AG09309 (cell line): ENCODE data around the gene TRMT112.

Source experiments
- DNase-seq: peaks from one replicate; pipeline ENCODE4 v3.0.0-alpha.2; 2010; ENCODE audit warnings: low read depth
- H3K4me3 ChIP-seq: 2 replicates; pipeline ENCODE4 v1.5.1; 2011; ENCODE audit warnings: mild to moderate bottlenecking, low read depth, low read length, moderate library complexity; ENCODE audit not compliant: control insufficient read depth
- TF ChIP-seq, protein P1 (sequence below): IDR thresholded peaks from 2 replicates; pipeline ENCODE4 v1.5.1; 2011; ENCODE audit warnings: mild to moderate bottlenecking, low read depth, low read length, inconsistent platforms; ENCODE audit not compliant: insufficient read depth, control insufficient read depth; ENCODE audit errors: missing control alignments

TRMT112 gene

DNA sequence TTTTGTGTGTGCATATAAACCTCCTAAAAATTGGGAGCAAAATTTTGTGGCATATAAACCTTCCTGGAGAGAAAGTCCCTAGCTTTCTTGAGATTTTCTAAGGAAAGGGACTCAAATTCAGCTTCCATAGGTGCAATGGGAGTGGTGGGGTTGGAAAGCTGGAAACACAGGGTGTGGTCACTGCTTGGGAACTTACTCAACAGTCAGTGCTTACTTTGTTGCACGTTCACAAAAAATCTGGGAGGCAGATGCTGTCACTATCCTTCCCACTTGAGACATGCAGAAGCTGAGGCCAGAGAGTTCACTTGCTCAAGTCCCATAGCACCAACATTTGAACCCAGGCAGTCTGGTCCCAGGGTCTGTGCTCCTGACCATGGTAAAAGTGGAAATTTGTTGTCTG lies 21.1 kb downstream of the TRMT112 start:
- TF ChIP-seq, protein P1, sequence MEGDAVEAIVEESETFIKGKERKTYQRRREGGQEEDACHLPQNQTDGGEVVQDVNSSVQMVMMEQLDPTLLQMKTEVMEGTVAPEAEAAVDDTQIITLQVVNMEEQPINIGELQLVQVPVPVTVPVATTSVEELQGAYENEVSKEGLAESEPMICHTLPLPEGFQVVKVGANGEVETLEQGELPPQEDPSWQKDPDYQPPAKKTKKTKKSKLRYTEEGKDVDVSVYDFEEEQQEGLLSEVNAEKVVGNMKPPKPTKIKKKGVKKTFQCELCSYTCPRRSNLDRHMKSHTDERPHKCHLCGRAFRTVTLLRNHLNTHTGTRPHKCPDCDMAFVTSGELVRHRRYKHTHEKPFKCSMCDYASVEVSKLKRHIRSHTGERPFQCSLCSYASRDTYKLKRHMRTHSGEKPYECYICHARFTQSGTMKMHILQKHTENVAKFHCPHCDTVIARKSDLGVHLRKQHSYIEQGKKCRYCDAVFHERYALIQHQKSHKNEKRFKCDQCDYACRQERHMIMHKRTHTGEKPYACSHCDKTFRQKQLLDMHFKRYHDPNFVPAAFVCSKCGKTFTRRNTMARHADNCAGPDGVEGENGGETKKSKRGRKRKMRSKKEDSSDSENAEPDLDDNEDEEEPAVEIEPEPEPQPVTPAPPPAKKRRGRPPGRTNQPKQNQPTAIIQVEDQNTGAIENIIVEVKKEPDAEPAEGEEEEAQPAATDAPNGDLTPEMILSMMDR = no peak
- DNase-seq = no peak
- H3K4me3 ChIP-seq = no peak overlapping the region

DNA sequence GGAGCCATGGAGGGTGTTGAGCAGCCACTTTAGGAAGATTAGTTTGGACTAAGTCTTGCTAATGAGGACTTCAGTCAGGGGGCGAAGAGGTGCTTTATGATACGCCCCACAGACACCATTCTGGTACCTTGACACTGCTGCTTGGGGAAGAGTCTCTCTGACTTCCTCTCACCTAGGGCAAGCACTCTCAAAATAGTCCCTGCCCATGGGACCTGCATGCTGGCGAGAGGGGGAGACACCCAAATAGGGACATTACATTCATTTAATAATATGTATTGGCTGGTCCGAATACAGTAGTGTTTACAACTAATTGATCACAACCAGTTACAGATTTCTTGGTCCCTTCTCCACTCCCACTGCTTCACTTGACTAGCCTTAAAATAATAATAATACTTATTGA lies 21.6 kb downstream of the TRMT112 start:
- H3K4me3 ChIP-seq = no peak overlapping the region
- no peak for DNase-seq
- TF ChIP-seq, protein P1 = no peak

DNA sequence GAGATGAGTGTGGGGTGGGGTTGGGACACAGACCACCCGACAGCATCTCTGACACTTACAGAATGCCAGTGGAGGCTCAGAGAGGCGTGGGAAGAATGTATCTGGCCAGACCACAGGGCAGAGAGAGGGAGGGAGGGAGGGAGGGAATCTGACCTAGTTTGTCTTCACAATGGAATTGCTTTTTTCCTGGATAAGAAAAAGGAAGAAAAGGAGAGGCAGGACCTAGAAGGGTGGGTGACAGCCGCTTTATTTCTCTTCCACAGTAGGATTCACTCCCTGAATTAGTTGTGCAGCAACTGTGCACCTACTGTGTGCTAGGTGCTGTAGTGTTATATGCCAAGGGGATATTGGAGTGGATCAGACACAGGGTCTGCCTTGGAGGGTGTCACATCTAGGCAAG lies 22.6 kb downstream of the TRMT112 start:
- H3K4me3 ChIP-seq = no peak overlapping the region
- no peak for DNase-seq
- TF ChIP-seq, protein P1 = no peak

DNA sequence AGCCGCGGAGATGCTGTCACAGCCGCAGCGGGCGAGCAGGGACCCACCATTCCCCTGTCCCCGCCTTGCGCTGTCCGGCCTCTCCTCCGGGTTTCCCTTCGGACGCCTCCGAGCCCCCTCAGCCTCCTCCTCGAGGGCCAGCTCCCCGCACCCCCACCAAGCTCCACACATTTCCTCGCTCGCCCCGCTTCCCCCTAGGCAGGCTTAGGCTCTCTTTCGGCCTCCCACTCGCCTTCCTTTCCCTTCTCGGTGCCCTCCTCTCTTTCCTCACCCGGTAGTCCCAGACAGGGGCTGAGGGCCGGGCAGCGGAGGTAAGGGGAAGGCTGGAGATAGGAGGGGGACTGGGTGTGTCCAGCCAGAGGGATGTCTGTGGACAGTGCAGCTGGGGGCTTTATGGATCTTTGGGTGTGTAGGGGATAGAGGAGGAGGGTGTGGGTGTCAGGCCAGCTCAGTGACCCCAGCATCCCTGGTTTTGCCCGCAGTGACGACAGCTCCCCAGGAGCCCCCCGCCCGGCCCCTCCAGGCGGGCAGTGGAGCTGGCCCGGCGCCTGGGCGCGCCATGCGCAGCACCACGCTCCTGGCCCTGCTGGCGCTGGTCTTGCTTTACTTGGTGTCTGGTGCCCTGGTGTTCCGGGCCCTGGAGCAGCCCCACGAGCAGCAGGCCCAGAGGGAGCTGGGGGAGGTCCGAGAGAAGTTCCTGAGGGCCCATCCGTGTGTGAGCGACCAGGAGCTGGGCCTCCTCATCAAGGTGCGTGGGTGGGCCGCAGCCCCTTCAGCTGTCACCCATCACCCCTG lies 24.7 kb downstream of the TRMT112 start:
- DNase-seq = no peak
- TF ChIP-seq, protein P1 = no peak
- no peak overlapping the region for H3K4me3 ChIP-seq

DNA sequence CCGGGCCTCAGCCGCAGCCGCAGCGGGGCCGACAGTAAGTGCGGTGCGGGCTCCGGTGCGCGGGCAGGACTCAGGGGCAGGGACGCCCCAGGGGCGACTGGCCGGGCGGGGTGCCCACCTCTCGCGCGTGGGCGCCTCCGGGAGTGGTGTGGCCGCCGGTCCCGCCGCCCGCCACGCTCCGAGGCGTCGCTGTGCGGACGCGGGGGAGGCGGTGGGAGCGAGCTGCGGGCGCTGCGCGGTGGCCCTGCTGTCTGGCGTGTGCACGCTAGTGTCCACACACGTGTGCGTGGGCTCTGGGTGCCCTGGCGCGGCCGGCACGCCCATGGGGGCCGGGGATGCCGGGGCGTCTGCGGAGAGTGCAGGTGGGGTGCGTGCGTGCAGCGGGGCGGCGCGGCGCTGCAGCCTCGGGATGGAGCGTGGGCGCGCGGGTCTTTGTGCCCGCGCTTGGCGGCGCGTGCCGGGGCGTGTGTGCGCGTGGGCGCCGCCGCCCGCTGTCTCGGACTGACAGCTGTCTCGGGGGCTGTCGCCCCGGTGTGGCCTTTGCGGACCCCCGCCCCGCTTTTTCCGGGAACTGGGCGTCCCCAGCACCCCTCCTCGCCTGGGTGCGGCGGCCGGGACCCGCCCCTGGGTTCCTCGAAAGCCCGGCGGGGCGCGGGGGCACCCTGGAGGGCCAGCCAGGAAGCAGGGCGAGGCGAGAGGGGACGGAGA lies 25.5 kb downstream of the TRMT112 start:
- TF ChIP-seq, protein P1 = no peak
- H3K4me3 ChIP-seq = no peak overlapping the region
- DNase-seq = no peak

DNA sequence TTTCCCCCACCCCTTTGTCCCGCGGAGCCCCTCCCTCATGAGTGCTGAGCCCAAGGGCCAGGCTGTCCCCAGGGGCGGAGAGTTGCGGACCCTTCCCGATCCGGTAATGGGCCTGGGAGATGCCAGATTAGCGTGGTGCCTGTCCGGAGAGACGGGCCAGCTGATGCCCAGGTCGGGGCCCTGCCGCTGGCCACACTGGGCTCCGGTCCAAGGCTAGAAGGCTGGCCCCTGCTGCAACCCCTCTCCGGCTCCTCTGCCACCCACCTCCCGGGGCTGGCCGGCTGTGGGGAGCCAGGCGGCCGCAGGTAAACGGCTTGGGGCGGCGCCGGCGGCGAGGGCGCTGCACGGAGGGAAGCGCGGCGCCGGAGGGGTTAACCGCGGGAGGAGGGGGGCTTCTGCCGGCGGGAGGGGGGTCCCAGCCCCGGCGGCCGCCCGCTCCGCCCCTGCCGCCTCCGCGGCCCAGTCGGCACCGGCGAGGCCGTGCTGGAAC lies 26.1 kb downstream of the TRMT112 start, which contains the start of gene KCNK4:
TSS of gene KCNK4 (plus strand) at position 41 of the 490 bp plus-strand sequence. CDS start 1,717 bp downstream, outside the sequence.
- TF ChIP-seq, protein P1 = no peak
- no peak within 1 kb of the TSS for H3K4me3 ChIP-seq
- DNase-seq = no peak
